Ishikawa (cell line): ENCODE data around the gene TACC2.

Experiments used
- CEBPB ChIP-seq: IDR thresholded peaks from 2 replicates; pipeline ENCODE4 v1.6.1; 2012
- CREB1 ChIP-seq: IDR thresholded peaks from 2 replicates; pipeline ENCODE4 v1.6.1; 2012; ENCODE audit warnings: low read depth
- EGR1 ChIP-seq: IDR thresholded peaks from 2 replicates; pipeline ENCODE4 v1.6.1; 2012
- EP300 ChIP-seq: IDR thresholded peaks from 2 replicates; pipeline ENCODE4 v1.6.1; 2012; ENCODE audit warnings: borderline replicate concordance
- FOXM1 ChIP-seq: IDR thresholded peaks from 2 replicates; pipeline ENCODE4 v1.6.1; 2012; ENCODE audit warnings: low read depth, borderline replicate concordance
- NFIC ChIP-seq: IDR thresholded peaks from 2 replicates; pipeline ENCODE4 v1.6.1; 2012
- RAD21 ChIP-seq: IDR thresholded peaks from 2 replicates; pipeline ENCODE4 v1.6.1; 2012; ENCODE audit warnings: low read depth
- TAF1 ChIP-seq: IDR thresholded peaks from 2 replicates; pipeline ENCODE4 v1.6.1; 2012; ENCODE audit warnings: low read depth, mild to moderate bottlenecking
- TCF12 ChIP-seq: IDR thresholded peaks from 2 replicates; pipeline ENCODE4 v1.6.1; 2012; ENCODE audit warnings: low read depth
- TEAD4 ChIP-seq: IDR thresholded peaks from 2 replicates; pipeline ENCODE4 v1.6.1; 2012
- YY1 ChIP-seq: IDR thresholded peaks from 2 replicates; pipeline ENCODE4 v1.6.1; 2012; ENCODE audit warnings: low read depth
- ZBTB7A ChIP-seq: IDR thresholded peaks from 2 replicates; pipeline ENCODE4 v1.6.1; 2012; ENCODE audit warnings: low read depth
- TF ChIP-seq, protein P1 (sequence below): IDR thresholded peaks from 2 replicates; pipeline ENCODE4 v1.6.1; 2012; ENCODE audit warnings: low read depth, mild to moderate bottlenecking
- TF ChIP-seq, protein P2 (sequence below): IDR thresholded peaks from 2 replicates; pipeline ENCODE4 v1.6.1; 2012
- TF ChIP-seq, protein P3 (sequence below): IDR thresholded peaks from 2 replicates; pipeline ENCODE4 v1.6.1; 2012

Gene TACC2

DNA sequence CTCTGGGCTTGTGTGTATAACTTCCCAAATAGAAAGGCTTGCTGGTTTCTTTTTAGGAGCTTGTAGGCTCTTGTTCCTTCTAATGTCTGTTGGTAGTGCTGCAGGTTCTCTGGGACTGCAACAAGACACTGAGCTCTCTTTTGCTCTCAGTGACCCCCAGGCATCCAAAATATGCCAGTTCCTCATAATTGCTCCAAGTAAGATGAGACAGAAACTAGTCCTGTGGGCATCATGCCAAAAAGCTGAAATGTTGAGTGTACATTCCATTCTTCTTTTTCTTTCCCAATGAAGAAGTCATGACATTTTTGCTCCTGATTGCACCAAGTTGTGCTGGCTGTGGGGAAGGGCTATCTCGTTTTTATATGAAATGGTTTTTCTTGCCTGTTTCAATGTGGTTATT is 275.0 kb downstream of the TACC2 start:
- TF ChIP-seq ZBTB7A (no peak), FOXM1 (no peak), NFIC (peak; percentile 95), EGR1 (no peak), TAF1 (no peak), YY1 (0 out of 2 replicates have a peak, but pooled peaks have one; percentile 10), RAD21 (no peak), CEBPB (no peak; the same call in 1 of the 2 replicates), TEAD4 (peak; percentile 99), CREB1 (no peak), EP300 (peak; percentile 77; the same call in 1 of the 2 replicates), TCF12 (peak; percentile 78)
- TF ChIP-seq, protein P1, sequence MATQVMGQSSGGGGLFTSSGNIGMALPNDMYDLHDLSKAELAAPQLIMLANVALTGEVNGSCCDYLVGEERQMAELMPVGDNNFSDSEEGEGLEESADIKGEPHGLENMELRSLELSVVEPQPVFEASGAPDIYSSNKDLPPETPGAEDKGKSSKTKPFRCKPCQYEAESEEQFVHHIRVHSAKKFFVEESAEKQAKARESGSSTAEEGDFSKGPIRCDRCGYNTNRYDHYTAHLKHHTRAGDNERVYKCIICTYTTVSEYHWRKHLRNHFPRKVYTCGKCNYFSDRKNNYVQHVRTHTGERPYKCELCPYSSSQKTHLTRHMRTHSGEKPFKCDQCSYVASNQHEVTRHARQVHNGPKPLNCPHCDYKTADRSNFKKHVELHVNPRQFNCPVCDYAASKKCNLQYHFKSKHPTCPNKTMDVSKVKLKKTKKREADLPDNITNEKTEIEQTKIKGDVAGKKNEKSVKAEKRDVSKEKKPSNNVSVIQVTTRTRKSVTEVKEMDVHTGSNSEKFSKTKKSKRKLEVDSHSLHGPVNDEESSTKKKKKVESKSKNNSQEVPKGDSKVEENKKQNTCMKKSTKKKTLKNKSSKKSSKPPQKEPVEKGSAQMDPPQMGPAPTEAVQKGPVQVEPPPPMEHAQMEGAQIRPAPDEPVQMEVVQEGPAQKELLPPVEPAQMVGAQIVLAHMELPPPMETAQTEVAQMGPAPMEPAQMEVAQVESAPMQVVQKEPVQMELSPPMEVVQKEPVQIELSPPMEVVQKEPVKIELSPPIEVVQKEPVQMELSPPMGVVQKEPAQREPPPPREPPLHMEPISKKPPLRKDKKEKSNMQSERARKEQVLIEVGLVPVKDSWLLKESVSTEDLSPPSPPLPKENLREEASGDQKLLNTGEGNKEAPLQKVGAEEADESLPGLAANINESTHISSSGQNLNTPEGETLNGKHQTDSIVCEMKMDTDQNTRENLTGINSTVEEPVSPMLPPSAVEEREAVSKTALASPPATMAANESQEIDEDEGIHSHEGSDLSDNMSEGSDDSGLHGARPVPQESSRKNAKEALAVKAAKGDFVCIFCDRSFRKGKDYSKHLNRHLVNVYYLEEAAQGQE, result no peak
- TF ChIP-seq, protein P2, sequence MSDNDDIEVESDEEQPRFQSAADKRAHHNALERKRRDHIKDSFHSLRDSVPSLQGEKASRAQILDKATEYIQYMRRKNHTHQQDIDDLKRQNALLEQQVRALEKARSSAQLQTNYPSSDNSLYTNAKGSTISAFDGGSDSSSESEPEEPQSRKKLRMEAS, result no peak; the same call in 1 of the 2 replicates
- TF ChIP-seq, protein P3, sequence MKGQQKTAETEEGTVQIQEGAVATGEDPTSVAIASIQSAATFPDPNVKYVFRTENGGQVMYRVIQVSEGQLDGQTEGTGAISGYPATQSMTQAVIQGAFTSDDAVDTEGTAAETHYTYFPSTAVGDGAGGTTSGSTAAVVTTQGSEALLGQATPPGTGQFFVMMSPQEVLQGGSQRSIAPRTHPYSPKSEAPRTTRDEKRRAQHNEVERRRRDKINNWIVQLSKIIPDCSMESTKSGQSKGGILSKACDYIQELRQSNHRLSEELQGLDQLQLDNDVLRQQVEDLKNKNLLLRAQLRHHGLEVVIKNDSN, result no peak

DNA sequence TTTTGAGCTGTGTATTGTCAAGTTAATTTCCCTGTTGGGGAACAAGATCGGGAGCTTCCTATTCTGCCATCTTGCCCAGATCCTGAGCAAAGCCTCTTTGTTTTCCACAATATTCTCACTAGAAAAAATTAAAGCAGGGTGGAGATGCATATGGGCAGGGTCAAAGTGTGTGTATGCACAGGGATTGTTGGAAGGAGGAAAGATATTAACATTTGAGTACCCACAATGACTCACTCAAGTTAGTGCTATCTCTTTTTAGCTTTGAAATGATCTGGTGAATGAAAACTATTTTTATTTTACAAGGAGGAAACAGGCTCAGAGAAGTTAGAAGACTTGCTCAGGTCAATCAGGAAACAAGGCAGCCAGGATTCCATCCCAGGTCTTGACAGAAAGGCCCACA is 275.5 kb downstream of the TACC2 start:
- TF ChIP-seq NFIC, result no peak
- TF ChIP-seq YY1, result 0 out of 2 replicates have a peak, but pooled peaks have one; percentile 2

DNA sequence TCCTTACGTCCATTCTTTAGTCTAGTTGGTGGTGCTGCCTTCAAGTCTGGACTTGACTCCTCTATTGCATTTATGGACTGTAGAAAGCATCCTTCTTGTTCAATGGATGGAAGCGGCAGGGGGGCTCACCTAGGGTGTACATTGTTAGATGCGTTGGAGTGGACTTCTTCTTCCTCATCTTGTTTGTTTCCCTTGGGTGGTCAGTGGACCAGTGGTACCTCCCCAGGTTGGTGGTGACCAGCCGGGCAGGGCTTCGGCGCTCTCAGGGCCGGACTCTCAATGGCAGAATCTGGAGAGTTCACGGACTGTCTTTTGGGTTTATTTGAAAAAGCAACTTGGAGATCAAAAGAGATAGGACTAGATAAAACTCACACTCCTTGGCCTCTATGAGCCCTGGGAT is 276.0 kb downstream of the TACC2 start:
- TF ChIP-seq TEAD4 (no peak), ZBTB7A (no peak)
- TF ChIP-seq, protein P3, result no peak

DNA sequence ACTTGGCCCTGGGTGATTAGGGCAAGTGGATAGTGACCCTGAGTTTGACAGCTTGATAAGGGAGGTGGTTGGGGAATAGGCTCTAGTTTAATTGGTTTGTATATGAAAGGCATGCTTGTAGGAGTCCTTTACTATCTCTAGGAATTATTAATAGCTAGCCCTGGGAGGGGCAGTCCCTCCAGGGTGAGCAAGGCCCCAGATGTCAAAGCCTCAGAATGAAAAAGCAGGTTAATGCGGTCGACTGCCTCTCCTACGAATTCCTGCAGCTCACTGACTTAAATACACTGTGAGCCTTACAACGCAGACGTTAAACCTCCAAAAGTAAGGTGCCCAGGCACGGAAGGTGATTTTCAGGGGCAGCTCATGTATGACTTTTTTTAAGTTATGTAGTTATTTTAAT is 276.9 kb downstream of the TACC2 start:
- TF ChIP-seq CREB1 (no peak), NFIC (no peak), EP300 (peak; percentile 29; the same call in 1 of the 2 replicates), YY1 (no peak), TEAD4 (peak; percentile 73)
- TF ChIP-seq, protein P2, result peak; percentile 18; the same call in 1 of the 2 replicates
- TF ChIP-seq, protein P1, result no peak
- TF ChIP-seq, protein P3, result no peak

DNA sequence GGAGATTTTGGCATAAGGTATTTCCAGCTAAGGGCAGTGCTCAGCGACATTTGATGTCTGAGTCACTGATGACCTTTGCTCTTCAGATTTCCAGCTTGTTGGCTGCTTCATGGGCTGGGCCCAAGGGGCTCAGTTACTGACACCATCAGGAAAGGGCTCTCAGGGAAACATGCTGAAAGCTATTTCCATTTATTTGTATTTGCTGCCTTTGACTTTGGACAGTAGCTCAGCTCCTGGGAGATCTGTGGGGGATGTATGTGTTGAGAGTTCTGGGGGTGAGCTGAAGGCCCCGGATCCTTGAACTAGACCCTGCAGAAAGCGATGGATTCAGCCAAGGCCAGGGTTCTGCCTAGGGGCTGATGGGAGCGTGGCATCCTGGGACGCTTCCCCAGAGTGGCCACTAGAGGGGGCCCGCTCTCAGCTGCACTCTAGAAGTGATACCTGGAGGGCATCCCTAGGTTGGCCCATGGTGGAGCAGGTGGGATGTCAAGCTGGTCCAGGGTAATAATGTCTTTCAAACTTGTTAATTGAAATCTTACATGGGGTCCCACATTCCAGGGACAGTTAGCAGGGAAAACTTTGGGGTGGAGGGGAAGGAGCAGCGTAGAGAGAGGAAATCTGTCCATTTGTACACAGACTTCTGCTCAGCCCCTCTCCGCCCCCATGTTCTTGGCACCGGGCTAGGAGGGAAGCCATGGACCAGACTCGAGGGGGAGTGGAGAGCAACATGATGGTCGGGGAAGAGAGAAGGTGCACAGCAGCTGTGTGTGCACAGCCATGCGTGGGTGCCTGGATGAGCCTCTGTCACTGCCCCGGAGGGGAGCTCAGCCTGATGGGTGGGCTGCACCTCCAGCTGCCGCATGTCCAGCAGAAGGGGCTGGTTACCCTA is 279.1 kb downstream of the TACC2 start:
- TF ChIP-seq FOXM1, result no peak
- no peak for TF ChIP-seq YY1
- peak; percentile 24; the same call in 1 of the 2 replicates for TF ChIP-seq TAF1
- peak; percentile 81 for TF ChIP-seq RAD21

DNA sequence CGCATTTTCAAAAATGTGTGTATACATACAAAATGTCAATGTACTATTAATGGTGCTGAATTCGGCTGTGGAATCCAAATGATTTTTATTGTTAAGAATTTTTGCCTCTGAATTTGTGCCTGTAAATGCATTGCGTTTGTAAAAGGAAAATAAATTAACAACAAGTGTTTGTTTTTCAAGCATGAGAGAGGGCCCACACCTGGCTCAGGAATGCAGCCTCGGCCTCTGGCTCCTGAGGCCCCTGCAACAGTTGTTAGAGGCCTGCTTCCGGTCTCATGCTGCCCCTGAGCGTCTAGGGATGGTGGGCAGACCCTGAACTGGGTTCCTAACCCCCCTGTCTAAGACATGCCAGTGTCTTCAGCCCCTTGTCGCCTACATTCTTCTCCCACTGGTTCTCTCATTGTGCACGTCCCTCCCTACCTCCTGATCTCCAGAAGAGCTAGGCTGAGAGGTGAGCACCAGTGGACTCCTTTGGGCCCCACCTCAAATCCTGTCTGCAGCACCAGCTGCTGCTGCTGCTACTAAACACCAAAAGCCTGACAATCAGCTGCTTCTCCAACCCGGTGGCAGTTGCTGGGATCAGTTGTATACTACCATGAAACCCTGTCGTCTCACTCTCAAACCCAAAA is 280.2 kb downstream of the TACC2 start:
- TF ChIP-seq, protein P2, result no peak
- TF ChIP-seq TCF12 (no peak), CREB1 (no peak), RAD21 (no peak), FOXM1 (no peak), EP300 (no peak), NFIC (no peak), TEAD4 (no peak)
- TF ChIP-seq, protein P3, result no peak
